Lower leg skin (tissue), 3 donors: ENCODE measurements around the gene PSEN1.

Source experiments
- POLR2A ChIP-seq, 2 donors: fragments of 450-650 bp; IDR thresholded peaks; one replicate each; pipeline ENCODE4 v1.6.1; 2016 to 2017; ENCODE audit warnings: antibody characterized with exemption in 2 of 2, mild to moderate bottlenecking in 1 of 2, moderate library complexity in 1 of 2
- TF ChIP-seq, protein P1 (sequence below), 3 donors: fragments of 450-650 bp; IDR thresholded peaks; one replicate each; pipeline ENCODE4 v1.5.1; 2016; ENCODE audit warnings: antibody characterized with exemption in 3 of 3, mild to moderate bottlenecking in 3 of 3, moderate library complexity in 2 of 3

DNA sequence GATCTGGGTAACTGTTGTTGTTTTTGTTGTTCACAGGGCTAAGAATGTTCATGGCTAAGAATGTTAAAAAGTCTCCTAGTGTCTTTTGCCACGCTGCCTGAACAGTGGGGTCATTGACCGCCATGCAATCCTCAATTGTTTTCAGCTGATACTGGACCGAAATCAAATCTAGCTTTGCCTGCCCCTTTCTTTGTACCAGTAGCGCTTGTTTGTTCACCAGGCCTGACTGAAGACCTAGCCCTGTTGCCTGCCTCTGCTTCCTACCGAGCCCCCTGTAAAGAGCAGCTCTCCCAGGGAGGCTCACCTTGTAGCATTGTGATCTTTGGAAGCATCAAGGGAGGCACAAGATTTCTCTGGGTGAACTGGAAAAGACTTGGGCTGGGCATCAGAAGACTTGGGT is 6.7 kb downstream of the PSEN1 start:
- TF ChIP-seq, protein P1, sequence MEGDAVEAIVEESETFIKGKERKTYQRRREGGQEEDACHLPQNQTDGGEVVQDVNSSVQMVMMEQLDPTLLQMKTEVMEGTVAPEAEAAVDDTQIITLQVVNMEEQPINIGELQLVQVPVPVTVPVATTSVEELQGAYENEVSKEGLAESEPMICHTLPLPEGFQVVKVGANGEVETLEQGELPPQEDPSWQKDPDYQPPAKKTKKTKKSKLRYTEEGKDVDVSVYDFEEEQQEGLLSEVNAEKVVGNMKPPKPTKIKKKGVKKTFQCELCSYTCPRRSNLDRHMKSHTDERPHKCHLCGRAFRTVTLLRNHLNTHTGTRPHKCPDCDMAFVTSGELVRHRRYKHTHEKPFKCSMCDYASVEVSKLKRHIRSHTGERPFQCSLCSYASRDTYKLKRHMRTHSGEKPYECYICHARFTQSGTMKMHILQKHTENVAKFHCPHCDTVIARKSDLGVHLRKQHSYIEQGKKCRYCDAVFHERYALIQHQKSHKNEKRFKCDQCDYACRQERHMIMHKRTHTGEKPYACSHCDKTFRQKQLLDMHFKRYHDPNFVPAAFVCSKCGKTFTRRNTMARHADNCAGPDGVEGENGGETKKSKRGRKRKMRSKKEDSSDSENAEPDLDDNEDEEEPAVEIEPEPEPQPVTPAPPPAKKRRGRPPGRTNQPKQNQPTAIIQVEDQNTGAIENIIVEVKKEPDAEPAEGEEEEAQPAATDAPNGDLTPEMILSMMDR (IDR thresholded peaks at IDR 0.05) = no peak
- TF ChIP-seq POLR2A (IDR thresholded peaks at IDR 0.05) = no peak
